GM19452 (cell line): Measurements from ENCODE around the gene FOXN3.

Source experiments
- ATAC-seq: cut with Tn5 transposase; IDR thresholded peaks from one replicate; pipeline ENCODE4 v1.9.1; 2021; ENCODE audit not compliant: unreplicated experiment

The FOXN3 gene

DNA sequence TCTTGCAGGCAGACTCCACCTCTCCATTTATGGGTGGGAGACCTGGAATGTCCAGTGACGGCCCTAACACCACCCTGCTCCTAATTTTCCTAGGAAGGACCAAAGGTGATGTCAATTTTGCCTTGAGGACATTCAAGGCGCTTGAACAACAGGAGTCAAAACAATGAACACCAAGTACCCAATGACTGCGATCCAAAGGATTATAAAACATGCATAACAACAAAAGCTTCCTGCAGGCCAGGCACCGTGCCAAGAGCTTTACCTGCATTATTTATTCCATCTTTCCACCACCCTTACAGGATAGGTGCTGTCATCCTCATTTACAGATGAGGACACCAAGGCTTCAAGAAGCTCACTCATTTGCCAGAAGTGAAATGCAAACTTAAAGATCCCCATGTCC is 15.2 kb upstream of the FOXN3 start:
- no peak for ATAC-seq

- peak; percentile 85 for ATAC-seq
Measured at GRCh38 chr14:89430391-89431236, 13.6 kb upstream of the FOXN3 start.

- ATAC-seq = no peak
Measured at GRCh38 chr14:89429199-89430181, 12.5 kb upstream of the FOXN3 start.

- ATAC-seq = no peak
Measured at GRCh38 chr14:89428546-89429198, 11.6 kb upstream of the FOXN3 start.

DNA sequence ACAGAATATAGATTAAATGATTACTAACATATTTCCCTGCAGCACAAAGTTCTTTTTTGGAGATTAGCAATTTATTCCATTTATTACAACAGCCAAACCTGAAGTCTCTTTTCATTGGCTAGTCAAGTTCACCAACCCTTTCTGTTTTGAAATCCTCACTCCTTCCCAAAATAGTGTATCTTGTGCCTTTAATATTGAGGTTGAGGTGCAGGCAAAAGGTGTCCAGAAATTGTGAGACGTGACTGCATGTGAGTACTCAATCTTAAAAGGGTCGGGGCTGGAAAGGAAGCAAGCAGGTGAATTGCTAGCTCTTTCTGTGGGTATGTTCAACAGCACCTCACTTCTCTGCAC is 11.1 kb upstream of the FOXN3 start:
- ATAC-seq = no peak

GRCh38 chr14:89427426-89428172 is 10.6 kb upstream of the FOXN3 start:
- ATAC-seq = no peak

- ATAC-seq = no peak
Measured at GRCh38 chr14:89425931-89426330, 8.9 kb upstream of the FOXN3 start.

DNA sequence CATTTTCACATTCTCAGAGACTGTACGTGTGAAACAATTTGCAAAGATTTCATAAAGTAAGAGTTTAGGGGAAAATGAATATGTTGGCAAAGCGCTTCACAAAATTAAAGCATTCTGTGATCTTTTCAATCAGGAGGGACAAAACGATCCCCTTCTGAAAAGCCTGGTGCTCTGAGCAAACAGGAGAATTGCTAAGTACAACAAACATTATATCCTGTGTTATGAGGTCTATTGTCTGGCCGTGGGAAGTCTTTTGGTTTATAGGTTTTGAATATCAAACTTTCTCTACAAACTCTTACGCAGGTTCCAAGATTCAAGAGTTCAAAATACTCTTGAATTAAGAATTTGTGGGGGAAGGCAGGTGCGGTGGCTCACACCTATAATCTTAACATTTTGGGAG is 7.2 kb upstream of the FOXN3 start:
- no peak for ATAC-seq

- ATAC-seq = no peak
Measured at GRCh38 chr14:89422952-89423345, 5.9 kb upstream of the FOXN3 start.

- no peak for ATAC-seq
Measured at GRCh38 chr14:89422181-89422951, 5.3 kb upstream of the FOXN3 start.

GRCh38 chr14:89420502-89420901 is 3.5 kb upstream of the FOXN3 start:
- ATAC-seq = no peak

- ATAC-seq = no peak
Measured at GRCh38 chr14:89419973-89420482, 3.0 kb upstream of the FOXN3 start.

GRCh38 chr14:89418976-89419375 is 1.9 kb upstream of the FOXN3 start:
- ATAC-seq = no peak

DNA sequence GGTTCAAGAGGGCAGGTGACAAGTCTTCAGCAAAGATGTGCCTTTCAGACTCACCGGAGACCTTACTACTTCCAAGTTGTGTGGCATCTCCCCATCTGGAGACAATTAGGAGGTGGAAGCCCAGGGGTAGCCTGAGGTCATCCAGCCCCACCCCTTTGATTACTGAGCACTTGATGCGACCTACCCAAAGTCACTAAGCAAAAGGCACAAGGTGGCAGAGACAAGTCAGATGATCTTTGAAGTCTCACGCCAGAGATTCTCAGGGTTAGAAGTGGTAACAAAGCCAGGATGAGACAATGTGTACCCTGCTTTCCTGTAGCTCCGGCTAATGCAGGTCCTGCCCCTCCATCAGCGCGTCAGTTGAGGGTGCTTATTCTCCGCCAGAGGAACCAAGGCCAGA is 1.4 kb upstream of the FOXN3 start:
- no peak for ATAC-seq

- peak; percentile 43 for ATAC-seq
Measured at GRCh38 chr14:89417465-89418225, 612 bp upstream of the FOXN3 start.

- peak; percentile 82 for ATAC-seq
Measured at GRCh38 chr14:89416002-89416995, 734 bp downstream of the FOXN3 start.

DNA sequence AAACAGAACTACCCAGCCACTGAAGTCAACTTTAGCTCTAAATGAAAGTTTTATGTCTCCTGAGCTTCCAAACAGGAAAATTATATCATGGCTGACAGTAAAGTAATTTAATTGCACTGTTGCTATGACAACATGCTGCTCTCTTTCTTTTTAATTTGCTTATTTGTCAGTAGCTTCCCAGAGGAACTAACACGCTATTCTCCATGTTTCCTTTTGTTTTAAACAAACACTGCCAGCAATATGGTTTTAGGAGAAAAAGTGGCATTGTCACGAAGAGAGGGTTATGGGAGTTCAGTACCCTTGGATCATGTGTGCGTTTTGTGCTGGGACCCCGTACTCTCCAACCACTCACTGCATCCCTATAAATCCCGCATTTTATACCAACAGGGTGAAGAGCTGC is 1.9 kb downstream of the FOXN3 start:
- no peak for ATAC-seq

GRCh38 chr14:89411976-89412375 is 5.1 kb downstream of the FOXN3 start:
- ATAC-seq = no peak
